ENCODE measurements around the gene APOB. TPM values are rescaled to one million over a fixed set of nuclear protein-coding genes. Genes with fewer than 3 reads are reported as not detected.

Gene APOB
- total and polyA plus RNA-seq, 2 of the 13 experiments (the other 11 are each of a cell fraction or from before 2014, with no cell fraction given): 1,569 to 2,515 TPM

DNA sequence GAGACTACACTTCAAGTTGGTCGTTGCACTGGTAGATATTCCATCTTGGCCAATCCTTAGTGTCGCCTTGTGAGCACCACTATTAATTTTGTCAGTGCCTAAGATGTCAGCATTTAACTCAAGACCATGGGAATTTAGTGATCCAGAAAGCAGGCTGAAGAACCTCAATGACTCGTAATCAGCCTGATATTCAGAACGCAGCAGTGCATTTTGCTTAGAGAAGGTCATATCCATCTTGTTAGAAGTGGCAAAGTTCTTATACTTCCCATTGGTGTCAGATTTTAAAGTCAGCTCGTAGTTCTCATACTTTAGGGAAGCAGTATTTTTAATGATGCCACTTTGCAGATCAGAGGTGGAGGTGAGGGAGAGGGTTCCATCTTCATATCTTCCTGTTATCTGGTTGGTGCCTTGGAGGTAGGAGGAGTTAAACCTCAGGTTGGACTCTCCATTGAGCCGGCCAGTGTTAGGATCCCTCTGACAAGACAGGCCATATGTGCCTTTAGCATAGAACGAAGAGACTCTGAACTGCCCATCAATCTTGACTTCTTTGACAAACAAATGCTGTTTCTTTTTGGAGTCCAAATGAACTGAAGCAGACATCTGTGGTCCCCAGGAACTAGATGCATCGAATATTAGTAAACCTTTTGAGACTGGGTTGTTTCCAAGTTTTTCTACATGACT, 31.9 kb downstream of the APOB start (continued):
- no peak for TF ChIP-seq SAFB2 (CRISPR knock-in tag; IDR thresholded peaks at IDR 0.05; ENCODE audit: borderline replicate concordance, low read depth)
- no peak for TF ChIP-seq TARDBP (CRISPR knock-in tag; IDR thresholded peaks at IDR 0.05)
- TF ChIP-seq, protein P1, sequence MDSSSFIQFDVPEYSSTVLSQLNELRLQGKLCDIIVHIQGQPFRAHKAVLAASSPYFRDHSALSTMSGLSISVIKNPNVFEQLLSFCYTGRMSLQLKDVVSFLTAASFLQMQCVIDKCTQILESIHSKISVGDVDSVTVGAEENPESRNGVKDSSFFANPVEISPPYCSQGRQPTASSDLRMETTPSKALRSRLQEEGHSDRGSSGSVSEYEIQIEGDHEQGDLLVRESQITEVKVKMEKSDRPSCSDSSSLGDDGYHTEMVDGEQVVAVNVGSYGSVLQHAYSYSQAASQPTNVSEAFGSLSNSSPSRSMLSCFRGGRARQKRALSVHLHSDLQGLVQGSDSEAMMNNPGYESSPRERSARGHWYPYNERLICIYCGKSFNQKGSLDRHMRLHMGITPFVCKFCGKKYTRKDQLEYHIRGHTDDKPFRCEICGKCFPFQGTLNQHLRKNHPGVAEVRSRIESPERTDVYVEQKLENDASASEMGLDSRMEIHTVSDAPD (CRISPR knock-in tag; IDR thresholded peaks at IDR 0.05): no peak
- TF ChIP-seq, protein P2, sequence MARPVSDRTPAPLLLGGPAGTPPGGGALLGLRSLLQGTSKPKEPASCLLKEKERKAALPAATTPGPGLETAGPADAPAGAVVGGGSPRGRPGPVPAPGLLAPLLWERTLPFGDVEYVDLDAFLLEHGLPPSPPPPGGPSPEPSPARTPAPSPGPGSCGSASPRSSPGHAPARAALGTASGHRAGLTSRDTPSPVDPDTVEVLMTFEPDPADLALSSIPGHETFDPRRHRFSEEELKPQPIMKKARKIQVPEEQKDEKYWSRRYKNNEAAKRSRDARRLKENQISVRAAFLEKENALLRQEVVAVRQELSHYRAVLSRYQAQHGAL (CRISPR knock-in tag; IDR thresholded peaks at IDR 0.05; ENCODE audit: not compliant biosample characterization): no peak
- TF ChIP-seq, protein P3, sequence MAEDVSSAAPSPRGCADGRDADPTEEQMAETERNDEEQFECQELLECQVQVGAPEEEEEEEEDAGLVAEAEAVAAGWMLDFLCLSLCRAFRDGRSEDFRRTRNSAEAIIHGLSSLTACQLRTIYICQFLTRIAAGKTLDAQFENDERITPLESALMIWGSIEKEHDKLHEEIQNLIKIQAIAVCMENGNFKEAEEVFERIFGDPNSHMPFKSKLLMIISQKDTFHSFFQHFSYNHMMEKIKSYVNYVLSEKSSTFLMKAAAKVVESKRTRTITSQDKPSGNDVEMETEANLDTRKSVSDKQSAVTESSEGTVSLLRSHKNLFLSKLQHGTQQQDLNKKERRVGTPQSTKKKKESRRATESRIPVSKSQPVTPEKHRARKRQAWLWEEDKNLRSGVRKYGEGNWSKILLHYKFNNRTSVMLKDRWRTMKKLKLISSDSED (CRISPR knock-in tag; IDR thresholded peaks at IDR 0.05): no peak
- no peak for TF ChIP-seq PITX1 (CRISPR knock-in tag; IDR thresholded peaks at IDR 0.05)
- TF ChIP-seq, protein P4, sequence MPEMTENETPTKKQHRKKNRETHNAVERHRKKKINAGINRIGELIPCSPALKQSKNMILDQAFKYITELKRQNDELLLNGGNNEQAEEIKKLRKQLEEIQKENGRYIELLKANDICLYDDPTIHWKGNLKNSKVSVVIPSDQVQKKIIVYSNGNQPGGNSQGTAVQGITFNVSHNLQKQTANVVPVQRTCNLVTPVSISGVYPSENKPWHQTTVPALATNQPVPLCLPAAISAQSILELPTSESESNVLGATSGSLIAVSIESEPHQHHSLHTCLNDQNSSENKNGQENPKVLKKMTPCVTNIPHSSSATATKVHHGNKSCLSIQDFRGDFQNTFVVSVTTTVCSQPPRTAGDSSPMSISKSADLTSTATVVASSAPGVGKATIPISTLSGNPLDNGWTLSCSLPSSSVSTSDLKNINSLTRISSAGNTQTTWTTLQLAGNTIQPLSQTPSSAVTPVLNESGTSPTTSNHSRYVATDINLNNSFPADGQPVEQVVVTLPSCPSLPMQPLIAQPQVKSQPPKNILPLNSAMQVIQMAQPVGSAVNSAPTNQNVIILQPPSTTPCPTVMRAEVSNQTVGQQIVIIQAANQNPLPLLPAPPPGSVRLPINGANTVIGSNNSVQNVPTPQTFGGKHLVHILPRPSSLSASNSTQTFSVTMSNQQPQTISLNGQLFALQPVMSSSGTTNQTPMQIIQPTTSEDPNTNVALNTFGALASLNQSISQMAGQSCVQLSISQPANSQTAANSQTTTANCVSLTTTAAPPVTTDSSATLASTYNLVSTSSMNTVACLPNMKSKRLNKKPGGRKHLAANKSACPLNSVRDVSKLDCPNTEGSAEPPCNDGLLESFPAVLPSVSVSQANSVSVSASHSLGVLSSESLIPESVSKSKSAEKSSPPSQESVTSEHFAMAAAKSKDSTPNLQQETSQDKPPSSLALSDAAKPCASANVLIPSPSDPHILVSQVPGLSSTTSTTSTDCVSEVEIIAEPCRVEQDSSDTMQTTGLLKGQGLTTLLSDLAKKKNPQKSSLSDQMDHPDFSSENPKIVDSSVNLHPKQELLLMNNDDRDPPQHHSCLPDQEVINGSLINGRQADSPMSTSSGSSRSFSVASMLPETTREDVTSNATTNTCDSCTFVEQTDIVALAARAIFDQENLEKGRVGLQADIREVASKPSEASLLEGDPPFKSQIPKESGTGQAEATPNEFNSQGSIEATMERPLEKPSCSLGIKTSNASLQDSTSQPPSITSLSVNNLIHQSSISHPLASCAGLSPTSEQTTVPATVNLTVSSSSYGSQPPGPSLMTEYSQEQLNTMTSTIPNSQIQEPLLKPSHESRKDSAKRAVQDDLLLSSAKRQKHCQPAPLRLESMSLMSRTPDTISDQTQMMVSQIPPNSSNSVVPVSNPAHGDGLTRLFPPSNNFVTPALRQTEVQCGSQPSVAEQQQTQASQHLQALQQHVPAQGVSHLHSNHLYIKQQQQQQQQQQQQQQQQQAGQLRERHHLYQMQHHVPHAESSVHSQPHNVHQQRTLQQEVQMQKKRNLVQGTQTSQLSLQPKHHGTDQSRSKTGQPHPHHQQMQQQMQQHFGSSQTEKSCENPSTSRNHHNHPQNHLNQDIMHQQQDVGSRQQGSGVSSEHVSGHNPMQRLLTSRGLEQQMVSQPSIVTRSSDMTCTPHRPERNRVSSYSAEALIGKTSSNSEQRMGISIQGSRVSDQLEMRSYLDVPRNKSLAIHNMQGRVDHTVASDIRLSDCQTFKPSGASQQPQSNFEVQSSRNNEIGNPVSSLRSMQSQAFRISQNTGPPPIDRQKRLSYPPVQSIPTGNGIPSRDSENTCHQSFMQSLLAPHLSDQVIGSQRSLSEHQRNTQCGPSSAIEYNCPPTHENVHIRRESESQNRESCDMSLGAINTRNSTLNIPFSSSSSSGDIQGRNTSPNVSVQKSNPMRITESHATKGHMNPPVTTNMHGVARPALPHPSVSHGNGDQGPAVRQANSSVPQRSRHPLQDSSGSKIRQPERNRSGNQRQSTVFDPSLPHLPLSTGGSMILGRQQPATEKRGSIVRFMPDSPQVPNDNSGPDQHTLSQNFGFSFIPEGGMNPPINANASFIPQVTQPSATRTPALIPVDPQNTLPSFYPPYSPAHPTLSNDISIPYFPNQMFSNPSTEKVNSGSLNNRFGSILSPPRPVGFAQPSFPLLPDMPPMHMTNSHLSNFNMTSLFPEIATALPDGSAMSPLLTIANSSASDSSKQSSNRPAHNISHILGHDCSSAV (CRISPR knock-in tag; IDR thresholded peaks at IDR 0.05; ENCODE audit: borderline replicate concordance): no peak
- TF ChIP-seq CAMTA2 (CRISPR knock-in tag; IDR thresholded peaks at IDR 0.05; ENCODE audit: borderline replicate concordance): no peak
- TF ChIP-seq SP1 (IDR thresholded peaks at IDR 0.05): no peak
- no peak for TF ChIP-seq SP1 (CRISPR knock-in tag; IDR thresholded peaks at IDR 0.05)
- TF ChIP-seq ZNF616 (CRISPR knock-in tag; IDR thresholded peaks at IDR 0.05; ENCODE audit: low read depth): no peak
- no peak for TF ChIP-seq ZZZ3 (CRISPR knock-in tag; IDR thresholded peaks at IDR 0.05; ENCODE audit: borderline replicate concordance)
- no peak for TF ChIP-seq RARA (CRISPR knock-in tag; IDR thresholded peaks at IDR 0.05)
- TF ChIP-seq, protein P5, sequence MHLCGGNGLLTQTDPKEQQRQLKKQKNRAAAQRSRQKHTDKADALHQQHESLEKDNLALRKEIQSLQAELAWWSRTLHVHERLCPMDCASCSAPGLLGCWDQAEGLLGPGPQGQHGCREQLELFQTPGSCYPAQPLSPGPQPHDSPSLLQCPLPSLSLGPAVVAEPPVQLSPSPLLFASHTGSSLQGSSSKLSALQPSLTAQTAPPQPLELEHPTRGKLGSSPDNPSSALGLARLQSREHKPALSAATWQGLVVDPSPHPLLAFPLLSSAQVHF (CRISPR knock-in tag; IDR thresholded peaks at IDR 0.05): 0 out of 2 replicates have a peak, but pooled peaks have one; percentile 11
- no peak for TF ChIP-seq LCORL (IDR thresholded peaks at IDR 0.05)
- TF ChIP-seq LCORL (CRISPR knock-in tag; IDR thresholded peaks at IDR 0.05): no peak
- no peak for TF ChIP-seq ZNF777 (CRISPR knock-in tag; IDR thresholded peaks at IDR 0.05)

Data from HepG2 (cell line).